ENCODE results near the gene TSPEAR.

The TSPEAR gene

DNA sequence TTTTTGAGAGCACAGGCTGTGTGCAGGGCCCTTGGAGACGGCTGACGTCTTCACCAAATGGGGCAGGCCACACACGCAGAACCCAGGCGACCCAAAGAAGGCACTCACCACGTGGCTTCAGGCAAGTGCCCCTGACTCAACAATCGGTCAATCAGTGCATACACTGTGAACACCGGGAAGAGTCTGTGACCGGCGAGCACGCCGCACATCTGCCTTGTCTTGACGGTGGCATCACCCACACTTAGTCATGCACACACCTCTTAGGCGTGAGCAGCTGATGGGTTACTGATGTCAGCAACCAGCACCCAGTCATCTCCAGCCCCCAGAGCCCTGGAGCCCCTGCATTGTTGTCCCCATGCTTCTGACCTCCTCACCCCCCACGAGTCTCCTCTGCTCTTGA is 261.0 kb downstream of the TSPEAR start:
- Mint-ChIP-seq H3K27me3 (peaks cover 7% of the 10 kb centered on the region), H3K36me3 (no peaks in the 10 kb centered on the region), H3K9me3 (ENCODE audit: low read depth) (no peaks in the 10 kb centered on the region), H3K4me1 (ENCODE audit: low read depth) (peaks cover 6% of the 10 kb centered on the region), H3K27ac (no peak overlapping the region), H3K4me3 (no peak overlapping the region)

DNA sequence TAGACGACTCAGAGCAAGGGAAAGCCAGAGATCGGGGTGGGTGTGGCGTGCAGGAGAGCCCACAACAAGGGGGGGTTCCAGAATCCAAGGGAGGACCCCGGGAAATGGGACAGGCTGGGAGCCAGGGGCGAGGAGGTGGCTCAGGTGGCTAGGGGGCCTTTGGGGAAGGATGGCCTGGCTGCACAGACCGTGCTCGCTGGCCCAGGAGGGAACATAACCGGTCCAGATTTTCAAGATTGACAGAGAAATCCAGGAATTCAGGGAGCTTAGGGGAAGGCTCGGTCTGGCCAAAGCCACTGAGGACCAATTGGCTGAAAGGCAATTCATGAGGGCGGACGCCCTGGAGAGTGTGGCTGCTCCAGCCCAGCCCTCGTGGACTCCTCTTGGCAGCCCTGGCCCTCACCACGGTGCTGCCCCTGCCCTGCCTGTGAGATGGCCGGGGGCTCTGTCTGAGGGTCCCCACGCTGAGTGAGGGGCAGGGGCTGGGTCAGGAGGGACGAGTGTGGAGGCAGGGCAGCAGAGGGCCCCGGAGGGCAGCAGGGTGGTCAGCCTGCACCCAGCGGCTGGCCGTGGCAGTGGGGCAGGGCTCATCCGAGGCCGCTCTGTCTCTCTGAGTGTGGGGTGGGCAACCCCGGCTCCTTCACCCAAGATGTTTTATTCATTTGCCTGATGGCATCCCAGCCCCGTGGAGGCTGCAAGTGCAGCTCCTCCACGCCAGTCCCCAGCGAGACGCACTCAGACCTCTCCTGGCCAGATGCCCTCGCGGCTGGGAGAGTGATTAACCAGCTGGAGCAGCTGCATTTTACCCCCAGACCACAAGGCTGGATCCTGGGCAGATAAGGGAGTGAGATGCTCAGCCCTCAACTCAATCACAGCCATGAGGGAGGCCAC is 261.7 kb downstream of the TSPEAR start:
- peak overlapping the region; percentile 29 for H3K27ac Mint-ChIP-seq
- no peaks in the 10 kb centered on the region for H3K9me3 Mint-ChIP-seq (ENCODE audit: low read depth)
- H3K4me3 Mint-ChIP-seq = no peak overlapping the region
- no peaks in the 10 kb centered on the region for H3K36me3 Mint-ChIP-seq
- H3K27me3 Mint-ChIP-seq = peaks cover 9% of the 10 kb centered on the region
- H3K4me1 Mint-ChIP-seq (ENCODE audit: low read depth) = peaks cover 5% of the 10 kb centered on the region

DNA sequence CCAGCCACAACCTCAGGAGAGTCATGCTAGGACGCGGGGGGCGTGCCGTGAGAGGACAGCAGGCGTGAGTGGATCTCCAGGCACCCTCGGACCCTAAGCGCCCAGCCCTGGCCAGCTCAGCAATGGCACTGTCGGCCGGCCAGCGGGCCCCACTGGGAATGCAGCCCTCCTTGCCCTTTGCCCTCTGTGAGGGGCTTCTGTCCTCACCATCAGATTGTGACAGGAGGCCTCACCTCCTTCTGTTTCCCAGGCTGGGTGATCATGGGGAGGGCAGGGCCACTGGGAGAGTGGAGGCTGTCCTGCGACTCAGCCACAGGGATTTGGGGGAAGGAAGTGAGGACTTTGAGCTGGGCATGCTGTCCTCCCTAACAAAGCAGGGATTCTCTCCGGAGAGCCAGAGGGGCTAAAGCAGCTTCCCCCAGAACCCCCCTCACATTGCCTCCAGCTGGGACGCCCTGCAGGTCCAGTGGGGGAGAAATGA is 262.7 kb downstream of the TSPEAR start:
- Mint-ChIP-seq H3K4me3 (no peak overlapping the region), H3K9me3 (ENCODE audit: low read depth) (no peaks in the 10 kb centered on the region), H3K4me1 (ENCODE audit: low read depth) (no peaks in the 10 kb centered on the region), H3K27ac (no peak overlapping the region), H3K27me3 (peaks cover 9% of the 10 kb centered on the region), H3K36me3 (no peaks in the 10 kb centered on the region)

All from activated naive CD8-positive, alpha-beta T cell (primary cell).